Stomach smooth muscle (tissue), 2 donors: Measurements from ENCODE around the gene OXSR1.

Experiments used
- H3K27ac ChIP-seq: one replicate; pipeline ENCODE4 v1.7.0; 2013; ENCODE audit warnings: mild to moderate bottlenecking, low read length, inconsistent platforms
- H3K27me3 ChIP-seq, 2 donors: one replicate each; pipeline ENCODE4 v1.7.0; 2013; ENCODE audit warnings: low read length in 2 of 2; ENCODE audit not compliant: insufficient read depth in 2 of 2, control insufficient read depth in 1 of 2
- H3K36me3 ChIP-seq, 2 donors: one replicate each; pipeline ENCODE4 v1.7.0; 2013; ENCODE audit warnings: low read length in 2 of 2; ENCODE audit not compliant: control insufficient read depth in 2 of 2, insufficient read depth in 2 of 2
- H3K4me1 ChIP-seq: one replicate; pipeline ENCODE4 v1.7.0; 2013; ENCODE audit warnings: low read length; ENCODE audit not compliant: control insufficient read depth, insufficient read depth
- H3K4me3 ChIP-seq, 2 donors: one replicate each; pipeline ENCODE4 v1.7.0; 2013; ENCODE audit warnings: low read length in 2 of 2
- H3K9ac ChIP-seq, 2 donors: one replicate each; pipeline ENCODE4 v1.7.0; 2013; ENCODE audit warnings: low read length in 2 of 2, mild to moderate bottlenecking in 1 of 2
- H3K9me3 ChIP-seq, 2 donors: one replicate each; pipeline ENCODE4 v1.7.0; 2013; ENCODE audit warnings: low read length in 2 of 2; ENCODE audit not compliant: control insufficient read depth in 2 of 2
- donor health status: healthy.
- donor health status: Pancreatic carcinoma.

The OXSR1 gene

DNA sequence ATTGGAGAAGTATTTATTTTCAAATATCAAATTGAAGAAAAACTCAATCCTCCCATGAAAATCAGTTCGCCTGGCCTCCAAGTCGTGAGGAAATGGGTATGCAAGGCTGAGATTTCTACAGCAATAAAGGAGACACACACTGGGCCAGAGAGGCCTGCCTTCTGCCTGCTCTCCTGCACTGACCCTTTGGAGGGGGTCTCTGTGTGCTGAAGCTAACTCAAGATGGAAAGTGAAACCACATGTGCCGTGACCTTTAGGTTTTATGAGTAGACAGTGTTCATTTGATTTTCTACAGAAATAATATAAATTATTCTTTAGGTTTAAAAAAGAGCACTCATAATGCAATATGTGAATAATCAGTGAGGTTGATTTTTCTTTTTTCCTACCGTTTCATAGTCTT lies 88.4 kb downstream of the OXSR1 start:
- no peaks in the 10 kb centered on the region for H3K27me3 ChIP-seq
- H3K9me3 ChIP-seq, result no peaks in the 10 kb centered on the region
- no peak overlapping the region for H3K4me3 ChIP-seq
- no peaks in the 10 kb centered on the region for H3K4me1 ChIP-seq
- peaks cover 27 to 33% of the 10 kb centered on the region in 2 donors for H3K36me3 ChIP-seq
- no peak overlapping the region for H3K9ac ChIP-seq
- H3K27ac ChIP-seq, result no peak overlapping the region

- peaks cover 27 to 33% of the 10 kb centered on the region in 2 donors for H3K36me3 ChIP-seq
- no peak overlapping the region for H3K4me3 ChIP-seq
- H3K9me3 ChIP-seq, result no peaks in the 10 kb centered on the region
- H3K4me1 ChIP-seq, result no peaks in the 10 kb centered on the region
- no peaks in the 10 kb centered on the region for H3K27me3 ChIP-seq
- H3K9ac ChIP-seq, result no peak overlapping the region
- no peak overlapping the region for H3K27ac ChIP-seq
Observed at GRCh38 chr3:38254872-38255271, 89.5 kb downstream of the OXSR1 start.

DNA sequence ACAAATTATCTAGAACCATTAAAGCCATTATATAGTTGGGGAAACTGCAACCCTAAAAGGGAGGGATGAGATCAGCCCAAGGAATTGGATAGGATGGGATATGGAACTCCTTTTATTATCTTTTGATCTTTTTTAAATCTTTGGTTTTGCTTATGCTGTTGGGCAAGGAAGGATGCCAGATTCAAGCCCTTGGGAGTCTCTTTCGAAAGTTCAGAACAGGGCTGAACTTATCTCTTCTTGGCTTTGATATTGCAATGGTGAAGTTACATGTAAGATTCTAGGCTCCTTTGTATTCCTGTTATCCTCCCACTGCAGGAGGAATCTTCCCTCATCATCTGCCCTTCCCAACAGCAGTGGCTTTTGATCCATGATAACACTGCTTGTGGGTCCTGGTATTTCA lies 90.3 kb downstream of the OXSR1 start:
- Histone ChIP-seq H3K9ac (no peak overlapping the region), H3K27me3 (no peaks in the 10 kb centered on the region), H3K36me3 (peaks cover 23 to 32% of the 10 kb centered on the region in 2 donors), H3K27ac (no peak overlapping the region), H3K9me3 (no peaks in the 10 kb centered on the region), H3K4me1 (no peaks in the 10 kb centered on the region), H3K4me3 (no peak overlapping the region)

DNA sequence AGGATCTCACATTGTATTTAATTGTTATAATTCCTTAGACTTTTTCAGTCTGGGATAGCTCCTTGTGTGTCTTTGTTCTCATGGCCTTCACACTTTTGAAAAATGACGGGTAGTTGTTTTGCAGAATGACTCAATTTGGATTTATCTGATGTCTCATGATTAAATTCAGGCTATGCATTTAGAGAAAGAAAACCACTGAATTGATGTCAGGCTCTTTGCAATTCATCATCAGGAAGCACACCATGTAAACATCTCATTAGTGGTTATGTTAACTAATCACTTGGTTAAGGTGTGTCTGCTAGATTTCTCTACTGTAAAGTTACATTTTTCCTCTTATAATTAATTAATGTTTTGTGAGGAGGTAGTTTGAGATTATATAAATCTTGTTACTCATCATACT lies 92.2 kb downstream of the OXSR1 start:
- Histone ChIP-seq H3K9ac (no peak overlapping the region), H3K27ac (no peak overlapping the region), H3K9me3 (no peaks in the 10 kb centered on the region), H3K4me1 (no peaks in the 10 kb centered on the region), H3K4me3 (no peak overlapping the region), H3K27me3 (no peaks in the 10 kb centered on the region), H3K36me3 (peaks cover 17 to 23% of the 10 kb centered on the region in 2 donors)

DNA sequence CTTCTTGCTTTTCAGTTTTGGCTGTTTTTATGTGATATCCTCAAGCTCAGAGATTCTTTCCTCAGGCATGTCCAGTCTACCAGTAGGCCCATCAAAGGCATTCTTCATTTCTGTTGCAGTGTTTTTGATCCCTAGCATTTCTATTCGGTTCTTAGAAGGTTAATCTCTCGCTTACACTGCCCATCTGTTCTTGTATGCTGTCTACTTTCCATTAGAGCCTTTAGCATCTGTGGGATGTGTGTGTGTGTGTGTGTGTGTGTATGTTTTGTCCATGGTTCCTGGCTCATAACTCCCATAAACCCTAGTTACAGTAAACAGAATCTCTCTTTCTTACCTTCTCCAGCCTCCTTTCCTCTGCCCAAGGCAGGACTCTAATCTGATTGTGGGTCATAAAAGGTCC lies 95.1 kb downstream of the OXSR1 start:
- H3K27me3 ChIP-seq, result no peaks in the 10 kb centered on the region
- no peak overlapping the region for H3K27ac ChIP-seq
- H3K9ac ChIP-seq, result no peak overlapping the region
- peaks cover 0 to 9% of the 10 kb centered on the region in 2 donors for H3K36me3 ChIP-seq
- no peaks in the 10 kb centered on the region for H3K4me1 ChIP-seq
- no peak overlapping the region for H3K4me3 ChIP-seq
- no peaks in the 10 kb centered on the region for H3K9me3 ChIP-seq

DNA sequence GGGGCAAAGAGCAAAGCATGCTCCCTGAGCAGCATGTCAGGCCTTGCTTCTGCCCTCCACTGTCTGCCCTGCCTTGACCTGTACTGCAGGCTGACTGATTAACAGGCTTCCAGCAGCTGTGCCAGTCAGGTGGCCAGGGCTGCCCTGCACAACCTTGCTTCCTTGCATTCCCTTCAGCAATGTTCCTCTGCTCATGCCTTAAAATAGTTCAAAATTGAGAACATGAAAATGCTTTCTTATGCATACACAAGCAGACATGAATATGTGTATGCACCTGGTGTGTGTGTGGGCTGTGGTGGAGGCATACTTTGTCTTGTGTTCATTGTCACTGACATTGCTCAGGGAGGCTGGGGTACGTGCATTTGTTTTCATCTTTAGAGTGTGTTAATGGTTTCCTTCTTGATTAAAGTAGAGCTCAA lies 99.0 kb downstream of the OXSR1 start:
- Histone ChIP-seq H3K4me1 (no peaks in the 10 kb centered on the region), H3K36me3 (peaks cover 2 to 9% of the 10 kb centered on the region in 2 donors), H3K27ac (no peak overlapping the region), H3K9me3 (no peaks in the 10 kb centered on the region), H3K4me3 (no peak overlapping the region), H3K9ac (no peak overlapping the region), H3K27me3 (no peaks in the 10 kb centered on the region)

- Histone ChIP-seq H3K9ac (no peak overlapping the region), H3K4me1 (no peaks in the 10 kb centered on the region), H3K4me3 (no peak overlapping the region), H3K27me3 (no peaks in the 10 kb centered on the region), H3K27ac (no peak overlapping the region), H3K36me3 (peaks cover 2 to 9% of the 10 kb centered on the region in 2 donors), H3K9me3 (no peaks in the 10 kb centered on the region)
Observed at GRCh38 chr3:38264779-38265178, 99.4 kb downstream of the OXSR1 start.

- H3K4me1 ChIP-seq, result no peaks in the 10 kb centered on the region
- H3K9me3 ChIP-seq, result no peaks in the 10 kb centered on the region
- peaks cover 2 to 3% of the 10 kb centered on the region in 2 donors for H3K36me3 ChIP-seq
- H3K4me3 ChIP-seq, result no peak within 1 kb of the TSS
- no peaks in the 10 kb centered on the region for H3K27me3 ChIP-seq
- no peak within 1 kb of the TSS for H3K9ac ChIP-seq
- H3K27ac ChIP-seq, result no peak within 1 kb of the TSS
Observed at GRCh38 chr3:38265604-38266307, 100.4 kb downstream of the OXSR1 start, which contains the start of gene SLC22A13. TSS of gene SLC22A13 (plus strand) at chr3:38265812. CDS start at chr3:38265861, 49 bp downstream.

- Histone ChIP-seq H3K4me3 (no peak overlapping the region), H3K4me1 (no peaks in the 10 kb centered on the region), H3K9me3 (no peaks in the 10 kb centered on the region), H3K27me3 (no peaks in the 10 kb centered on the region), H3K27ac (no peak overlapping the region), H3K36me3 (peaks cover 0 to 2% of the 10 kb centered on the region in 2 donors), H3K9ac (no peak overlapping the region)
Observed at GRCh38 chr3:38266810-38267209, 101.5 kb downstream of the OXSR1 start.

DNA sequence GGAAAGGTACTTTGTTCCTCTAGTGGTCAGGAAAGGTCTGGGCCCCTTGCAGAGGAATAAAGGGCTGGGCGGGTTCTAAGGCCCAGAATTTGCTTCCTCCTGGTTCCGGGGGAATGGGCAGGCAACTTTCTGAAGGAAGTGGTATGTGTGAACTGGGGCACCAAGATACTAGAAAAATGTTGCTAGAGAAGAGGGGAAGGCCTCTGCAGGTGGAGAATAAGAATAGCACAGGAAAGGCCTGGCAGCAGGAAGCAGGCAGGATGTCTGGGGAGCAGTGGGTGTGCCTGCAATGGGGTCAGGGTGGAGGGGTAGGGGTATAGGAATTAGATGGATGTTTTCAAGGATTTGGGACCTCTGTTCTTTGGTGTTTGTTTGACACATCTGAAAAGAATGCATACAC lies 102.3 kb downstream of the OXSR1 start:
- no peaks in the 10 kb centered on the region for H3K27me3 ChIP-seq
- H3K9me3 ChIP-seq, result no peaks in the 10 kb centered on the region

DNA sequence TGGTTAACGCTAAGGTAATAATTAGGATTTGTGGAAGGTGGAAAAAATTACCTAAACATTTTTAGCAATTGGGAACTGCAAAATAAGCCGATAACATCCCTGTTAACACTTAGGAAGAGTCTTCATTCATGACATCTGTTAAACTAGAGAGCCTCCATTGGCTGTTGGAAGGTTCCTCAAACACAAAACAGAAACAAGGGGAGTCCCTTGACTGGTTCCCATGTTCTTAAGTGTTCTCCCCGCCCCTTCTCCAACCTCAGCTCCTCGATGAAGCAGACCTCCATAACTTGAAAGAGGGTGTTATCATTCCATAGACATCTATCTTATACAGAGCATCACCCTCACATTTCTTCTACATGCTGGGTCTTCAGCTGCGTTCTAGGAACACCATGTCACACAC lies 102.8 kb downstream of the OXSR1 start:
- H3K27me3 ChIP-seq, result no peaks in the 10 kb centered on the region
- peaks cover 0 to 2% of the 10 kb centered on the region in 2 donors for H3K36me3 ChIP-seq
- H3K4me3 ChIP-seq, result no peak overlapping the region
- H3K27ac ChIP-seq, result no peak overlapping the region
- H3K9ac ChIP-seq, result no peak overlapping the region
- H3K4me1 ChIP-seq, result no peaks in the 10 kb centered on the region
- no peaks in the 10 kb centered on the region for H3K9me3 ChIP-seq

More for the DNA sequence above, 102.3 kb downstream of the OXSR1 start:
- no peak overlapping the region for H3K27ac ChIP-seq
- peaks cover 0 to 2% of the 10 kb centered on the region in 2 donors for H3K36me3 ChIP-seq
- H3K4me1 ChIP-seq, result no peaks in the 10 kb centered on the region
- no peak overlapping the region for H3K4me3 ChIP-seq
- H3K9ac ChIP-seq, result no peak overlapping the region
